ENCODE results near the gene UBE2I.
"Not testable (repeated sequence)": the region's sequence is repeated elsewhere in the genome, so short reads cannot be mapped to it uniquely, and the experiment has no call there.

The UBE2I gene

GRCh38 chr16:1283996-1284616 is 25.3 kb upstream of the UBE2I start:
- Mint-ChIP-seq H3K4me1 (peaks cover 11% of the 10 kb centered on the region), H3K27me3 (peaks cover 49% of the 10 kb centered on the region), H3K9me3 (no peaks in the 10 kb centered on the region), H3K4me3 (no peak overlapping the region), H3K27ac (no peak overlapping the region)
- DNase-seq (no peak), ATAC-seq (no peak)

- H3K27ac Mint-ChIP-seq = no peak overlapping the region
- H3K4me3 Mint-ChIP-seq = no peak overlapping the region
- ATAC-seq (no peak), DNase-seq (no peak)
- H3K9me3 Mint-ChIP-seq = no peaks in the 10 kb centered on the region
- peaks cover 25% of the 10 kb centered on the region for H3K4me1 Mint-ChIP-seq
- H3K27me3 Mint-ChIP-seq = peaks cover 60% of the 10 kb centered on the region
Measured at GRCh38 chr16:1285669-1286512, 23.5 kb upstream of the UBE2I start.

DNA sequence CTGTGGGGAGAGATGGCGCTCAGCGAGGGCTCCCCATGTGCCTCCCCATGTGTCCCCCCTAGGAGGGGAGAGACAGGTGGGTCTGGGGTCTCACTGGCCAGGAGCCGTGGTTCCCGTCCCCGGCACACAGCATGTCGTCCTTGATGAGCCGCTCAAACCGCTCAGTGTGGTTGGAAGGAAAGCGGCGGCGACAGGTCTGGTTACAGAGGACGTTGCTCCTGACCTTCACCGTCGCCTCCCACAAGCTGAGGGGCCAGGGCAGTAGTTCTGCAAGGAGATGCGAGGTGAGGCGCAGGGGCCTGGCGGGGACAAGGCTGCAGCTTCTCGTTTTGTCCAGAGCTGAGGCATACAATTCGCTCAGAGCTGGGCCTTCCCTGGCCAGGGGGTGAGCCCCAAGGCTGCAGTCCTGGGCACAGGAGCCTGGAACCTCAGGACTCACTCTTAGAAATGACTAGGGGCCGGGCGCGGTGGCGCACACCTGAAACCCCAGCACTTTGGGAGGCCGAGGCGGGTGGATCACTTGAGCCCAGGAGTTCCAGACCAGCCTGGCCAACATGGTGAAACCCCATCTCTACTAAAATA is 22.8 kb upstream of the UBE2I start:
- DNase-seq (no peak), ATAC-seq (no peak)
- H3K9me3 Mint-ChIP-seq = no peaks in the 10 kb centered on the region
- H3K27me3 Mint-ChIP-seq = peaks cover 68% of the 10 kb centered on the region
- no peak overlapping the region for H3K4me3 Mint-ChIP-seq
- peaks cover 25% of the 10 kb centered on the region for H3K4me1 Mint-ChIP-seq
- H3K27ac Mint-ChIP-seq = peak overlapping the region in 1 of 2 donors; percentile 19

GRCh38 chr16:1287982-1288670 is 21.3 kb upstream of the UBE2I start:
- no peak overlapping the region for H3K4me3 Mint-ChIP-seq
- H3K9me3 Mint-ChIP-seq = no peaks in the 10 kb centered on the region
- H3K27ac Mint-ChIP-seq = no peak overlapping the region
- DNase-seq = no peak
- H3K27me3 Mint-ChIP-seq = peaks cover 81% of the 10 kb centered on the region
- peaks cover 23% of the 10 kb centered on the region for H3K4me1 Mint-ChIP-seq
- no peak for ATAC-seq

GRCh38 chr16:1288813-1289476 is 20.5 kb upstream of the UBE2I start:
- no peak overlapping the region for H3K27ac Mint-ChIP-seq
- peaks cover 19% of the 10 kb centered on the region for H3K4me1 Mint-ChIP-seq
- peaks cover 83% of the 10 kb centered on the region for H3K27me3 Mint-ChIP-seq
- peak overlapping the region; percentile 26 to 73 for H3K4me3 Mint-ChIP-seq
- ATAC-seq (peak; percentile 54), DNase-seq (no peak)
- no peaks in the 10 kb centered on the region for H3K9me3 Mint-ChIP-seq

DNA sequence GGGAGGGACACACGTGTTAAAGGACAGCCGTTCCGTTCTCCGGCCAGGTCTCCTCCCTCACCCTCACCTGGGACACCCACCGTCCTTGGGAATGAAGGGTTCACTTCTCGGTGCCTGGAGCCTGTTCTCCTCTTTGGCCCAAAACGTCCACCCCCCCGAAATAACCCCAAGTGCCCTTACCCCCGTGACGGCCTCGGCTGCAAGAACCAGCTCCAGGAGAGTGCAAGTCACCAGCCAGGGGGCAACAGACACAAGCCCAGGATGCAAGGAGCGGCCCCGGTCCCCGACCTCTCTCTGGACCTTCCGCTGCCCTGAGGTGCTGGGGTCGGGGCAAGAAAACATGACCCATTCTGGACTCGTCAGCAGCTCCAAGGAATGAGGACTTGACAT is 20.0 kb upstream of the UBE2I start:
- no peak overlapping the region for H3K27ac Mint-ChIP-seq
- ATAC-seq (peak; percentile 25), DNase-seq (no peak)
- peaks cover 89% of the 10 kb centered on the region for H3K27me3 Mint-ChIP-seq
- no peaks in the 10 kb centered on the region for H3K9me3 Mint-ChIP-seq
- H3K4me1 Mint-ChIP-seq = peaks cover 19% of the 10 kb centered on the region
- peak overlapping the region in 1 of 2 donors; percentile 24 for H3K4me3 Mint-ChIP-seq

- no peak overlapping the region for H3K4me3 Mint-ChIP-seq
Measured at GRCh38 chr16:1290063-1290501, 19.4 kb upstream of the UBE2I start.

GRCh38 chr16:1290860-1291575 is 18.4 kb upstream of the UBE2I start:
- peaks cover 91% of the 10 kb centered on the region for H3K27me3 Mint-ChIP-seq
- no peak overlapping the region for H3K4me3 Mint-ChIP-seq
- H3K9me3 Mint-ChIP-seq = no peaks in the 10 kb centered on the region
- H3K4me1 Mint-ChIP-seq = peaks cover 19% of the 10 kb centered on the region
- no peak for ATAC-seq
- H3K27ac Mint-ChIP-seq = no peak overlapping the region
- no peak for DNase-seq

More at GRCh38 chr16:1290063-1290501, 19.4 kb upstream of the UBE2I start:
- peaks cover 19% of the 10 kb centered on the region for H3K4me1 Mint-ChIP-seq
- no peak for DNase-seq
- H3K27ac Mint-ChIP-seq = peak overlapping the region in 1 of 2 donors; percentile 52
- peaks cover 92% of the 10 kb centered on the region for H3K27me3 Mint-ChIP-seq
- ATAC-seq = peak; percentile 14
- no peaks in the 10 kb centered on the region for H3K9me3 Mint-ChIP-seq

GRCh38 chr16:1291576-1291974 is 17.9 kb upstream of the UBE2I start:
- Mint-ChIP-seq H3K27ac (no peak overlapping the region), H3K4me3 (no peak overlapping the region), H3K4me1 (peaks cover 19% of the 10 kb centered on the region), H3K9me3 (no peaks in the 10 kb centered on the region), H3K27me3 (peaks cover 85% of the 10 kb centered on the region)
- ATAC-seq (no peak), DNase-seq (no peak)

GRCh38 chr16:1292208-1292607 is 17.2 kb upstream of the UBE2I start:
- peaks cover 83% of the 10 kb centered on the region for H3K27me3 Mint-ChIP-seq
- not testable (repeated sequence) for H3K9me3 Mint-ChIP-seq, DNase-seq, ATAC-seq, H3K4me3 Mint-ChIP-seq, H3K27ac Mint-ChIP-seq
- peaks cover 25% of the 10 kb centered on the region for H3K4me1 Mint-ChIP-seq

DNA sequence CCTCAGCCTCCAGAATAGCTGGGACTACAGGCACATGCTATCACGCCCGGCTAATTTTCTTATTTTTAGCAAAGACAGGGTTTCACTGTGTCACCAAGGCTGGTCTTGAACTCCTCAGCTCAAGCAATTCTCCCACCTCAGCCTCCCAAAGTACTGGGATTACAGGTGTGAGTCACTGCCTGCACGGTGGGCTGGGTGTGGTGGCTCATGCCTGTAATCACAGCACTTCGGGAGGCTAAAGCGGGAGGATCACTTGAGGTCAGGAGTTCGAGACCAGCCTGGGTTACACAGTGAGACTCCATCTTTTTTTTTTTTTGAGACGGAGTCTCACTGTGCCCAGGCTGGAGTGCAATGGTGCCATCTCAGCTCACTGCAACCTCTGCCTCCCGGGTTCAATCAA is 16.6 kb upstream of the UBE2I start:
- Mint-ChIP-seq H3K4me1 (peaks cover 26% of the 10 kb centered on the region), H3K27me3 (peaks cover 77% of the 10 kb centered on the region), H3K27ac (peak overlapping the region in 1 of 2 donors; percentile 46)
- H3K9me3 Mint-ChIP-seq, ATAC-seq, DNase-seq, H3K4me3 Mint-ChIP-seq: not testable (repeated sequence)

DNA sequence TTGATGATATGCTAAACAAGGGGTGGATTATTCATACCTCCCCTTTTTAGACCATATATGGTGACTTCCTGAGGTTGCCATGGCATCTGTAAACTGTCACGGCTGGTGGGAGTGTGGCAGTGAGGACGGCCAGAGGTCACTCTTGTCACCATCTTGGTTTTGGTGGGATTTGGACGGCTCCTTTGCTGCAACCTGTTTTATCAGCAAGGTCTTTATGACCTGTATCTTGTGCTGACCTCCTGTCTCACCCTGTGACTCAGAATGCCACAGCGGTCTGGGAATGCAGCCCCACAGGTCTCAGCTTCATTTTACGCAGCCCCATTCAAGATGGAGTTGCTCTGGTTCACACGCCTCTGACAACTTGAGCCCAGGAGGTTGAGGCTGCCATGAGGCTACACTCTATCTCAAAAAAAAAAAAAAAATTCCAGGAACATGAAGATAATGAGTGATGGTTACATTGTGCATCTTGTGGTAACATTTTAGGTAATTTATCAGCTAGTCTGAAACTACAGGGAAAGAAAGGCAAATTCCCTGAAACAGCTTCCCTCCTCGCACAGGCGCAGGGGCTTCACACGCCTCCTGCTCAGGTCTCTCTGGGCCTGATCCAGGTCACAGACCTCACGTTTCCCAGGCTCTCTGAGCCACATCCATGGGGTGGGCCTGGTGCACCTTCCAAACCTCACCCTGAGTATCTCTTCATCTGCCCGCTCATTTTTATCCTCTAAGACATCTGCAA is 15.3 kb upstream of the UBE2I start:
- no peak for ATAC-seq
- Mint-ChIP-seq H3K9me3 (no peaks in the 10 kb centered on the region), H3K4me3 (no peak overlapping the region), H3K27me3 (peaks cover 73% of the 10 kb centered on the region), H3K4me1 (peaks cover 20% of the 10 kb centered on the region), H3K27ac (no peak overlapping the region)
- no peak for DNase-seq

- H3K4me1 Mint-ChIP-seq = peaks cover 7% of the 10 kb centered on the region
- ATAC-seq = no peak
Measured at GRCh38 chr16:1295465-1295864, 14.0 kb upstream of the UBE2I start.

DNA sequence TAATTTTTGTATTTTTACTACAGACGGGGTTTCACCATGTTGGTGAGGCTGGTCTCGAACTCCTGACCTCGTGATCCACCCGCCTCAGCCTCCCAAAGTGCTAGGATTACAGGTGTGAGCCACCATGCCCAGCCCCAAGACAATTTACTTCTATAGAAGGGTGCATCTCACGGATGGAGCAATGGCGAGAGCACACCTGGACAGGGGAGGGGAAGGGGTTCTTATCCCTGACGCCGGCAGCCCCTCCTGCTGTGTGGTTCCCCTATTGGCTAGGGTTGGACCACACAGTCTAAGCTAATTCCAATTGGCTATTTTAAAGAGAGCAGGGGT is 12.8 kb upstream of the UBE2I start:
- not testable (repeated sequence) for H3K4me3 Mint-ChIP-seq, H3K9me3 Mint-ChIP-seq, DNase-seq, ATAC-seq, H3K27ac Mint-ChIP-seq
- Mint-ChIP-seq H3K27me3 (peaks cover 47% of the 10 kb centered on the region), H3K4me1 (peaks cover 19% of the 10 kb centered on the region)

More at GRCh38 chr16:1295465-1295864, 14.0 kb upstream of the UBE2I start:
- H3K9me3 Mint-ChIP-seq = no peaks in the 10 kb centered on the region
- no peak for DNase-seq
- no peak overlapping the region for H3K27ac Mint-ChIP-seq
- H3K4me3 Mint-ChIP-seq = no peak overlapping the region
- H3K27me3 Mint-ChIP-seq = peaks cover 59% of the 10 kb centered on the region

Measured in stimulated activated naive CD8-positive, alpha-beta T cell treated with anti-CD3 and anti-CD28 coated beads, Interleukin-15, amount 100 ng/mL, for 72 hours (primary cell).